GM18507 (cell line): ENCODE measurements around the gene ULK4.
A peak's percentile ranks its signal among the peaks of the same experiment; 100 is the strongest.

Experiments
- DNase-seq: peaks from one replicate; pipeline ENCODE4 v3.0.0; 2011; ENCODE audit warnings: low read depth; ENCODE audit not compliant: insufficient read length; ENCODE audit errors: extremely low spot score
- FAIRE-seq: peaks from 2 replicates; lab custom pipeline; 2011; peaks lifted over from hg19 to GRCh38; lab: Jason Lieb, UNC

The ULK4 gene

DNA sequence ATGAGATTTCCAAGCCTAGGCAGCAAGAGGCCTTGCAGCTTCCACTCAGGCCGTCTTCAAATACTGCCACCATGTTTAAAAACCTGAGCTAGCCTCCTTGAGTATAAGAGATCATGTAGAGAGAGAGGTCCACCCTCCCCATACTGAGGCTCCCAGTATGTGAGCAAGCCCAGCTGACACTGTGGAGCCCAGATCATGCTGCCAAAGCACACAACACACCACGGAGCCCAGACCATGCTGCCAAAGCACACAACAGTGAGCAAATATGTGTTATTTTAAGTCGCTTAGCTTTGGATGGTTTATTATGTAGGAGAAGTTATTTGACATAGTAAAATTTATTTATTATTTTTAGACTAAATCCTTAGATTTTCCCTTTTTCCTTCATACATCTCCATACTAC, 428.9 kb downstream of the ULK4 start:
- DNase-seq = no peak
- no peak for FAIRE-seq

DNA sequence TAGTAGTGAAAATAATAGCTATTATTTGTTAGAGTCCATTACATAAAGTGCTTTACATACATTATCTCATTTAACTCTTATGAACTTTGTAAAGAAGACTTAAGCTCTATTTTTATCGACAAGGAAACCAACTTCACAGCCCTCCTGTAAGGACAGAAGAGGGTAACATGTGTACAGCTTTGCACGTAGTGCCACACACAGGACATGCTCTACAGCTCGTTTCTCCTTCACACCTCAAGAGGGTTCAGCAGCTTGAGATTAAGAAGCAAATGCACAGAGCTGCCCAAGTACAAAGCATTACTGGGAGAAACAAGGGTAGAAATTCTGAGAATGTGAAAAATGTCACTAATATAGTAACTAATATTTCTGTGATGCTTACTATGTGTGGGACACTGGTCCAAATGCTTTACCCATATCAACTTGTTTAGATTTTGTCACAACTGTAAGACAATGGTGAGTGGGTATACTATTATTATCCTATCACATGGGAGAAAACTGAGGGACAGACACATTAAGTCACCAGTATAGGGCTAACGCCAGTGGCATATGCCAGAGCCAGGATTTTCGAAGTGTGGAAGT, 434.8 kb downstream of the ULK4 start:
- FAIRE-seq = no peak
- no peak for DNase-seq

- FAIRE-seq (no peak), DNase-seq (no peak)
Measured at GRCh38 chr3:41525303-41526064, 436.4 kb downstream of the ULK4 start.

DNA sequence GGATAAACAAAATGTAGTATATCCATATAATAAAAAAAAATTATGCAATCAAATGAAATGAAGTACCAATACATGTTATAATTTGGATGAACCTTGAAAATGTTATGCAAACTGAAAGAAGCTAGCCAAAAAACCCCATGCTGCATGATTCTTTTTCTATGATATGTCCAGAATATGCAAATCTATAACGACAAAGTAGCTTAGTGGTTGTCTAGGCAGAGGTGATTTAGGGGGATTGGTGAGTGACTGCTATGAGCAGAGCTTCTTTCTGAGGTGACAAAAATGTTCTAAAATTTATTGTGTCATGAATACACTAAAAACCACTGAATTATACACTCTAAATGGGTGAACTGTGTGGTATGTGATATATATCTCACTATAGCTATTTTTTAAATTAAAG, 438.0 kb downstream of the ULK4 start:
- DNase-seq (no peak), FAIRE-seq (no peak)

- FAIRE-seq (peak; percentile 80), DNase-seq (no peak)
Measured at GRCh38 chr3:41522612-41523011, 439.3 kb downstream of the ULK4 start.

GRCh38 chr3:41521010-41521655, 440.8 kb downstream of the ULK4 start:
- FAIRE-seq (no peak), DNase-seq (no peak)

- FAIRE-seq (no peak), DNase-seq (no peak)
Measured at GRCh38 chr3:41519746-41520145, 442.2 kb downstream of the ULK4 start.

DNA sequence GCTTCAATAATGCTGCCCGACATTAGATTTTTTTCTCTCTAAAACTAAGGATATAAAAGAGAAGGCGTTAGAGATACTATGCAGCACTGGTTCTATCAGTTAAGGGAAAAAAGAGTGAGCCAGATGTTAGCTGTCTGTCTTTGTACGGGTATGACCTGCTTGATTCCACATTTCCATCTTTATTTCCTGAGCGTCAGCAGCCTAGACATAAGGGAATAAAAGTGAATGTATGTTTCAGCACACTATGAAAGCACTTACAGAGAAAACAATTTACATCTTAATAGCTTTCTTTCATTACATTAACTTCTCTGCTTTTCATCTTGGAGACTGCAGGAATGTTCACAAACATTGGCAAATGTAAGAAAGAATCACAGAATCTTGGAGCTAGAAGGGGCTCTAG, 443.3 kb downstream of the ULK4 start:
- FAIRE-seq = no peak

DNA sequence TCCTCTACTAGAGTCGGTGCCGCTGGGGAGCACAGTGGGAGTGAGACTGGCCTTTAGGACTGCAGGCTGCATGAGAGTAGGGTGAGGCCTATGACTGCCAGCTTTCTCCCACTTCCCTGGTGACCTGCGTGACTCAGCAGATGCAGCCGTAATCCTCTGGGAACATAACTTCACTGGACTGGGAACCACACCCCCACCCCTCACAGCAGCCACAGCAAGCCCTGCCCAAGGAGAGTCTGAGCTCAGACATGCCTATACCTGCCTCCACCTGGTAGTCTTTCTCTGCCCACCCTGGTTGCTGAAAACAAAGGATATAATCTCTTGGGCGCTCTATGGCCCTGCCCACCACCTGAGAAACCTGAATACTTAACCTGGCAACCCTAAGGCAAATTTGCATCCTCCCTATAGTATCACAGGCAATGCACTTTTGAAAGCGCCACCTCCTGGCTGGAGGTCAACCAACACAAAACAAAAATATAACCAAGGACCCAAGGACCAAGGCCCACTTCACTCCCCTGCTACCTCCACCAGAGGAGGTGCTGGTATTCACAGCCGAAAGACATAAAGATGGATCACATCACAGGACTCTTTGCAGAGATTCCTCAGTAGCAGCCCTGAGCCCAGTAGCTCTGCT, 453.7 kb downstream of the ULK4 start:
- FAIRE-seq = no peak
- DNase-seq = no peak

More for the DNA sequence above, 443.3 kb downstream of the ULK4 start:
- DNase-seq = no peak

GRCh38 chr3:41507336-41508062, 454.4 kb downstream of the ULK4 start:
- FAIRE-seq (no peak), DNase-seq (no peak)

- DNase-seq (no peak), FAIRE-seq (no peak)
Measured at GRCh38 chr3:41503998-41504623, 457.8 kb downstream of the ULK4 start.

DNA sequence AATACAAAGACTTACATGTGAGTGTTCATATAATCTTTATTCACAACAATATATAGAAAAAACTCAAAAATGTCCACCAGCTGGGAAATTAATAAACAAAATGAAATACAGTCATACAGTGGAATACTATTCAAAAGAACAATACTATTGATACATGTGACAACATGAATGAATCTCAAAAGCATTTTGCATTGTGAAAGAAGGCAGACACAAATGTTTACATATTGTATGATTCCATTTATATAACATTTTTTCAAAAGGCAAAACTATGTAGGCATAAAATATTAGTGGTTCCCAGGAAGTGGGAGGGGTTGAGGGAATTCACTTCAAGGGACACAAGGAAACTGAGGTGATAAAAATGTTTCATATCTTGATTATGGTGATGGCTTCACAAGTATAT, 459.4 kb downstream of the ULK4 start:
- no peak for DNase-seq
- FAIRE-seq = no peak

- FAIRE-seq (no peak), DNase-seq (no peak)
Measured at GRCh38 chr3:41502023-41502422, 459.9 kb downstream of the ULK4 start.

DNA sequence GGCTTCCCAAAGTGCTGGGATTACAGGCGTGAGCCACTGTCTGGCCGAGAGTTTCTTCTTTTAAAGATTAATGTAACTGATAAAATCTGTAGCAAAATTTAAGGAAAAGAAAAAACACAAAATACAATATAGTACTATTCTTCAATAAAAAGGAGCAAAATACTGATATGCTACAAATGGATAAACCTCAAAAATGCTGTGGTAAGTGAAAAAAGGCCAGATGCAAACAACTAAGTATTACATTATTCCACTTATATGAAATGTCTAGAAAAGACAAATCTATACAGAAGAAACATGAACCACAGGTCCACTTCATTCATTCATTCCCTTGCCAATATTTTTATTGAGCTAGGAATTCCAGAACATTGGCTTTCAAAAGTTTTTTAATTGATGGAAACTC, 463.1 kb downstream of the ULK4 start:
- DNase-seq (no peak), FAIRE-seq (no peak)

DNA sequence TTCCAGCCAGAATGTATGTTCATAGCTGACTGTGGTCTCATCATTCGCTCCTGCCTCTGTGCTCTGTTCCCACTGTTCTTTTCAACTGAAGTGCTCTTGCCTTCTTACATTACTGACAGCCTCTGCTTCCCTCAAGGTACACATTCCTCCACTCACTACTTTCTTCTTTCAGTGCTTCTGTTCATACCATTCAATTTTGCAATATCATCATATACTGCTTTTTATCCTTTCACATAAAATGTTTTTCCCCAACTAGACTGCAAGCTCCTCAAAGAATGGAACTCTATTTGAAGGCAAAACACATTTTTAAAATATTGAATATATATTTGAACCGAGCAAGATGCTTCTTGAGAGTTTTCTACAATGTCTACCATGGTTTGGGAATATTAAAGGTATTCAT, 471.5 kb downstream of the ULK4 start:
- FAIRE-seq (no peak), DNase-seq (no peak)

GRCh38 chr3:41489231-41489630, 472.7 kb downstream of the ULK4 start:
- FAIRE-seq = no peak
- no peak for DNase-seq

DNA sequence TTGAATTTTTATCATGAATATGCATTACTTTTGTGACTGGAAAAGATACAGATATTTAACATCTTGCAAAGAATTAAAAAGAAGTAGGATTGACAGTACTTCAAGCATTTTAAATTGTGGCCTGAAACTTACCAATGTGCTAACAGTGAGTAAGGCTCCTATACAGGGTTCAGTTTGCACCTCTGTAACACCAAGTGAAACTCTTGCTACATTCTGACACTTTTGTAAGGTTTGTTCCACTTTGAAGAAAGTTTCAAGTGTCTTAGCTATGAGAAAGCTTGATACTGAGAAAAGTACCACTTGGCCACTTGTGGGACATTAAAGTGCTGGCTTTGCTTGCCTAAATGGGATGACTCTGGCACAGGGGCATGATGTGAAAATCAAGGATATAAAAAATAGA, 473.4 kb downstream of the ULK4 start:
- DNase-seq (no peak), FAIRE-seq (no peak)

DNA sequence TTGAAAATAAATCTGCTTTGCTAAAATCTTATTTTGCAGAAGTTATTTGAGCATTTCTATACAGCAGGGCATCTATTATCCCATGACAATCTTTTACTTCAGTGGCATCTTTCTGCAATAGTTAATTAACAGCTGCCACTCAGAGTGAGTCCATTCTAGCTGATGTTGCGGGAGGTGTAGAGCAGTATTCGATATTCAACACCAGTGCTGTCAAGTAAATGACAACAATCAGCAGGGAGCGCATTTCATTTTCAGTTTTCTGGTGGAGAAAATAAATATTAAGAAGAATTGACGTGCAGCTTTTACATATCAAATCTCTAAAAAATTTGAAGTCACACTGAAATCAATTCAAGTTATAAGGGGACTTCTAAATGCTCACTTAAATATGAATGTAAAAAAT, 476.4 kb downstream of the ULK4 start:
- DNase-seq (no peak), FAIRE-seq (no peak)

GRCh38 chr3:41482134-41482533, 479.8 kb downstream of the ULK4 start:
- DNase-seq = no peak
- no peak for FAIRE-seq
